Left lung (tissue), 10 donors: ENCODE measurements around the gene STK25. TPM values are rescaled to one million over a fixed set of nuclear protein-coding genes. Genes with fewer than 3 reads are reported as not detected.
A peak's percentile ranks its signal among the peaks of the same experiment; 100 is the strongest.

Experiments
- ATAC-seq: fragments of 200-7000 bp; cut with Tn5 transposase; one replicate; pipeline ENCODE4 v1.9.1; 2020; ENCODE audit warnings: moderate library complexity
- DNase-seq, 4 donors: peaks; one replicate each; pipeline ENCODE4 v3.0.0-alpha.2; 2013 to 2020
- H3K27ac ChIP-seq, 2 donors: fragments of 200-600 bp; sonication (generic) in 1 of 2; one replicate each; pipeline versions ENCODE4 v1.5.0 to v1.8.0; 2020 to 2021
- H3K27me3 ChIP-seq, 2 donors: fragments of 200-600 bp; sonication (generic) in 1 of 2; one replicate each; pipeline versions ENCODE4 v1.5.0 to v1.8.0; 2020 to 2021
- H3K36me3 ChIP-seq, 2 donors: fragments of 200-600 bp; sonication (generic) in 1 of 2; one replicate each; pipeline versions ENCODE4 v1.5.0 to v1.8.0; 2020 to 2021
- H3K4me1 ChIP-seq, 2 donors: fragments of 200-600 bp; one replicate each; pipeline ENCODE4 v1.8.0; 2021
- H3K4me3 ChIP-seq, 2 donors: fragments of 200-600 bp; sonication (generic) in 1 of 2; one replicate each; pipeline versions ENCODE4 v1.5.0 to v1.8.0; 2020 to 2021; ENCODE audit warnings: mild to moderate bottlenecking in 1 of 2
- H3K9me3 ChIP-seq, 2 donors: fragments of 200-600 bp; sonication (generic) in 1 of 2; one replicate each; pipeline versions ENCODE4 v1.5.0 to v1.8.0; 2020 to 2021
- CTCF ChIP-seq, 2 donors: fragments of 200-600 bp; sonication (generic) in 1 of 2; IDR thresholded peaks; one replicate each; pipeline versions ENCODE4 v1.5.0 to v1.8.0; 2021; ENCODE audit warnings: antibody characterized with exemption in 2 of 2
- intact Hi-C, 2 donors: fragments of 100-400 bp; cut with DNase I; formaldehyde crosslinking; loops; one replicate each; pipeline versions ENCODE4 v1.11.2 to v1.14.2; 2022
- polyA plus RNA-seq, 6 donors: library from polyadenylated mRNA; unstranded; fragments of 120-200 nt; gene quantifications; one replicate each; pipeline ENCODE4 v1.2.1, GENCODE V29; 2013; ENCODE audit not compliant: insufficient read length in 6 of 6
- total RNA-seq, 2 donors: library from RNA; stranded (reverse); fragmentation: NEBNext Ultra II Directional; extraction: Animal tissue kit (Norgen Biotek cat#: 25700); gene quantifications; one replicate each; pipeline ENCODE4 v1.2.1, GENCODE V29; 2021
- donor health status: DM: no; HTN: yes; CAD: no.
- donor health status: DM: no; HTN: no; CAD: no.

The STK25 gene
- total and polyA plus RNA-seq, 8 donors, result 125 to 237 (median 193) TPM

GRCh38 chr2:241540771-241541561 is 32.6 kb upstream of the STK25 start:
- peak overlapping the region in 1 of 2 donors; percentile 72 for H3K27ac ChIP-seq
- intact Hi-C loops, result no loop called here
- peak overlapping the region; percentile 30 to 35 for H3K4me3 ChIP-seq
- no peak for TF ChIP-seq CTCF (IDR thresholded peaks at IDR 0.05)
- no peaks in the 10 kb centered on the region for H3K9me3 ChIP-seq
- DNase-seq (peak in 2 of 4 donors; percentile 73 to 91), ATAC-seq (peak; percentile 88)
- H3K27me3 ChIP-seq, result peaks cover 7 to 62% of the 10 kb centered on the region in 2 donors
- H3K4me1 ChIP-seq, result peaks cover 6 to 21% of the 10 kb centered on the region in 2 donors
- H3K36me3 ChIP-seq, result no peaks in the 10 kb centered on the region

GRCh38 chr2:241540401-241540770 is 32.0 kb upstream of the STK25 start:
- Histone ChIP-seq H3K36me3 (no peaks in the 10 kb centered on the region), H3K4me3 (peak overlapping the region; percentile 30 to 35), H3K27me3 (peaks cover 7 to 58% of the 10 kb centered on the region in 2 donors), H3K4me1 (peaks cover 6 to 21% of the 10 kb centered on the region in 2 donors), H3K27ac (peak overlapping the region in 1 of 2 donors; percentile 72), H3K9me3 (no peaks in the 10 kb centered on the region)
- intact Hi-C loops, result no loop called here
- peak in 2 of 4 donors; percentile 71 to 82 for DNase-seq
- peak; percentile 63 for ATAC-seq
- no peak for TF ChIP-seq CTCF (IDR thresholded peaks at IDR 0.05)

GRCh38 chr2:241539616-241540374 is 31.4 kb upstream of the STK25 start:
- Histone ChIP-seq H3K36me3 (no peaks in the 10 kb centered on the region), H3K4me3 (no peak overlapping the region), H3K4me1 (peaks cover 6 to 21% of the 10 kb centered on the region in 2 donors), H3K27me3 (peaks cover 7 to 55% of the 10 kb centered on the region in 2 donors), H3K27ac (no peak overlapping the region), H3K9me3 (no peaks in the 10 kb centered on the region)
- no peak for ATAC-seq
- DNase-seq, result peak in 1 of 4 donors; percentile 37
- no peak for TF ChIP-seq CTCF (IDR thresholded peaks at IDR 0.05)
- intact Hi-C loops, result no loop called here

GRCh38 chr2:241538838-241539615 is 30.6 kb upstream of the STK25 start:
- intact Hi-C loops, result no loop called here
- H3K4me1 ChIP-seq, result peaks cover 6 to 21% of the 10 kb centered on the region in 2 donors
- no peaks in the 10 kb centered on the region for H3K9me3 ChIP-seq
- ATAC-seq (no peak), DNase-seq (no peak)
- peaks cover 7 to 52% of the 10 kb centered on the region in 2 donors for H3K27me3 ChIP-seq
- H3K36me3 ChIP-seq, result no peaks in the 10 kb centered on the region
- no peak overlapping the region for H3K4me3 ChIP-seq
- TF ChIP-seq CTCF (IDR thresholded peaks at IDR 0.05), result no peak
- no peak overlapping the region for H3K27ac ChIP-seq
